Measurements from ENCODE around the gene CDK5.

- no peak for TF ChIP-seq HDAC2 (IDR thresholded peaks at IDR 0.05)
- no peak for TF ChIP-seq EZH2 (IDR thresholded peaks at IDR 0.05; ENCODE audit: borderline replicate concordance, control insufficient read depth, low read depth, low read length)
- TF ChIP-seq RCOR1 (conservative IDR thresholded peaks at IDR 0.05; ENCODE audit: low read depth, low read length): no peak
- no peak for TF ChIP-seq CEBPB (IDR thresholded peaks at IDR 0.05; ENCODE audit: borderline replicate concordance in 1 of 2, low read depth in 2 of 2, low read length in 2 of 2)
- TF ChIP-seq ETV6 (conservative IDR thresholded peaks at IDR 0.05 in 1 of 2, IDR thresholded peaks at IDR 0.05 in 1 of 2; ENCODE audit: borderline replicate concordance in 1 of 2, low read depth in 1 of 2): no peak
- no peak for TF ChIP-seq SPI1 (IDR thresholded peaks at IDR 0.05; ENCODE audit: borderline replicate concordance, insufficient read depth, low read depth, low read length)
- TF ChIP-seq POU2F2 (IDR thresholded peaks at IDR 0.05; ENCODE audit: borderline replicate concordance, low read depth, low read length): no peak
These were observed 23.8 kb downstream of the CDK5 start for GRCh38 chr7:151033864-151034249.
